Erythroblast (primary cell): ENCODE results near the gene SPRR3.
A peak's percentile ranks its signal among the peaks of the same experiment; 100 is the strongest.

Source experiments
- DNase-seq, 2 experiments: peaks; one replicate each; lab custom pipeline; 2025; lab: John Stamatoyannopoulos, UW
- GATA1 ChIP-seq: IDR thresholded peaks from 2 replicates; pipeline ENCODE4 v1.6.1; 2011; ENCODE audit warnings: low read depth, mild to moderate bottlenecking, control low read depth, low read length, moderate library complexity
- POLR2A ChIP-seq: IDR thresholded peaks from 2 replicates; pipeline ENCODE4 v1.6.1; 2011; ENCODE audit warnings: mild to moderate bottlenecking, low read length

Gene SPRR3

GRCh38 chr1:153001382-153001781, at the start of gene SPRR3:
Gene SPRR3, plus strand, starts transcription at chr1:153001749. Its CDS starts 1,272 bp downstream, at chr1:153003021.
- TF ChIP-seq GATA1 (no peak), POLR2A (no peak)
- DNase-seq: no peak

DNA sequence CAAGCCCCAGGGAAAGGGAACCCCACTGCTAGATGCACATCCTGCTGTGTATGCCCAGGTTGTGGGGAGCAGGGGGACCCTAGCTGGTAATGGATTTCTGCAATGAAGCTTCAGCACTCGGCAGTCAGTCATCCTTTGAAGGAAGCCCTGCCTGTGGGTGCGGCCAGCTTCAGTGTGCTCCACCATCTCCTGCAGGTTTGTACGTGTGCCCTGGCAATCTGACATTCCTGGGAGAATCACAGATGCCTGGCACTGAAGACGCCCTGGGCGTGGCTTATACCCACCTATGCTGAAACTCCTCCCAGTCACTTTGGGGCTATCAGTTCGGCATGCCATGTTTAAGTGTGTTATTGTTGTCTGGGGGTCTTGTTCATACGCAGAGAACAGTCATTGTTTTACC, 47.8 kb upstream of the SPRR3 start:
- TF ChIP-seq GATA1 (no peak), POLR2A (no peak)
- DNase-seq: no peak

DNA sequence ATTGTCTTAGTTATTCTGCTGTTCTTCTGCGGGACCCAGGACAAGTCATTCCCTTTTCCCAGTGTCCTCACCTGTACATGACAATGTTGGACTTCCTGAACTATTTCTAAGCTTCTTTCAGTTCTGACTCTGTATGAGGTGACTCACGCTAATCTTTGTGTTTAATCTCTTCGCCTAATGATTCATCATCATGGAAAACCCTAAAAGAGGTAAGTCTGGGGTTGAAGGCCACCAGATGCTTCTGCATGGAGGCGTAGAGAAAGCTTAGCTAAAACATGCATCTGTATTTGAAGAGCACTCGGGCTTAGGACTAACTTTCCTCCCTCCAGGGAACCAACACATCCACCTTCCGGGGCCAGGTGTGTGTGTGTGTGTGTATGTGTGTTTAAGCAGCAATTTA, 47.1 kb upstream of the SPRR3 start:
- TF ChIP-seq GATA1 (no peak), POLR2A (no peak)
- DNase-seq: no peak

DNA sequence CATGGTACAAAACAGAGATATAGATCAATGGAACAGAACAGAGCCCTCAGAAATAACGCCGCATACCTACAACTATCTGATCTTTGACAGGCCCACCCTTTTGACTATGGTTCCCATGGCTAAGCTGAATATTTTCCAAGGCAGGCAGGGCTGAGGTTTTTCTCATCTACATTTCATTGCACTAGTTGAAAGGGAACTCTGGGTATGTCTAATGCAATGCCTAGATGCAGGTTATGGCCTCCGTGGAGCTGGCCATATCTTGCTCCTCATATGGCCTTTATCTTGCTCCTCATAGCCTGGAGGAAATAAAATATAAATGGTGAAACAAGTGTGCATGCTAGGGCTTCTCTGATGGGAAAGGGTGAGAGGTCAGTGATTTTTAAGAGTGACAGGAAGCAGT, 44.0 kb upstream of the SPRR3 start:
- DNase-seq: no peak

DNA sequence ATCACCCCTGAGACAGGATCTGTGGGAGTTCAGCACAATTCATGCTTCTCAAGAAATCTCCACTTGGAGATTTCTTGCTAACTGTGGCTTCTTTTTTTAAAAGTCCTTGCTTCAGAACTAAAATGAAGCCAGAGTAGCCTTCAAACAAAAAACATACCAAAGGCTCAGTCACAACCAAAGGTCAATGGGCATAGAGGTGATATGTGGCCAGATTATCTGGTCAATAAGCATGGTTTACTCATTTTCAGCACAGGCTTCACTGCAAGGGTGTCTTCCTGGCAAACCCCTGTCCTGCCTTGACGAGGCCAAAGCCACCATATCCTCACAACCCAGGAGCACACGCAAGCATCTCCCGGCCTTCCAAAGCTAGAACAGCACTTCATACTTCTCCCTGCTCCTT, 42.3 kb upstream of the SPRR3 start:
- TF ChIP-seq POLR2A: no peak
- TF ChIP-seq GATA1: no peak
- no peak for DNase-seq

More for the DNA sequence above, 44.0 kb upstream of the SPRR3 start:
- no peak for TF ChIP-seq GATA1
- TF ChIP-seq POLR2A: no peak

DNA sequence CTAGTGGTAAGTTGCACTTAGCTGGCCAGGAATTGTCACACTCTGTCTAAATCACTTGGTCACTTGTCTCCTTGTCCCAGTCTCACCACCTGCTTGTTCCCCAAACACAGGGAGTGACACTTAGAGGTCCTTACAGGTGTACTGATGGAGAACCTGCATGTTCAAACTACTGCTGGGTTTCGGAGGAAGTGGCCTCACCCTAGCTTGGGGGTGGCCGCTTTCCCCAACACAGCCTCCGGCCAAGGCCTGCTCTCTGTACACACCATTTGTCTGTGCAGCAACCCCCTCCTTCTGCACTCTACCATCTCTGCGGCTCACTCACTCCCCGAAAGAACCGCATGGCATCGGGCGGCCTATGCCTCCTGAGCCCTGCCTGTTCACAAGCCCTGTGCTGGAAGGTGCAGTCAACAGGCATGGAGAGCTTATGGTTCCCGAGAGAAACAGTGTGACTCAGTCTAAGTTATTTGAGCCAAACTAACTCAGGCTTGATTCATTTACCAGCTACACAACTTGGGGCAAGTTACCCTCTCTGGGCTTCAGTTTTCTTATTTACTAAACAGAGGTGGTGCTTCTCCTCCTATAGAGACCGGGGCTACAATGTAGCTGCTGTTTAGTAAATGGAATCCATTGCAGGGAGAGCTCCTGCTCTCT, 41.6 kb upstream of the SPRR3 start:
- TF ChIP-seq POLR2A: no peak
- no peak for TF ChIP-seq GATA1

DNA sequence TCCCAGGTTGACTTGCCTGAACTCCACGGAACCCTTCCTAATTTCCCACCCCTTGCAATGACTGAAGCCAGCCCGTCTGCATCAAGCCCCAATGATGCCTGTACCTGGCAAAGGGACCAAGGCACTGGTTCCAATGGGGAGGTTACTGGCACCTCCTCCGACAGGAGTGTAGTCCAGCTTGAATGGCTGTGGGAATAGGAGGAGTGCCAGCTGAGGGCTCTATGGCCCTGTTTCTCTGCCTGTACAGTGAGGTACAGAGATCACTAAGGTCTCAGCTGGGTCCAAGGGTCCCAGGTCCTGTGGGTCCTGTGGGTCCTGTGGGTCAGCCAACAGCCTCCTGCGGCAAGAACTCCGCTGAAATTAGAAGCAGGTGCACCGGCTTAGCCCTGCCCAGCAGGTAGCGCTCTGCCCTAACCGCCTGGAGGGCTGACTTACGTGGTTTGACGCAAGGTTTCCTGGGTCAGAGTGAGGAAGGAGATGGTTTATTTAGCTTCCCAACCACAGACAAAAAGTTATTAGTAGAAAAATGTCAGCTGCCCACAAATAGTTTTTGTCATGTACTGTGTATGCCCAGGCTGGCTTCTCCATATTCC, 41.0 kb upstream of the SPRR3 start:
- DNase-seq: peak; percentile 3 to 10
- TF ChIP-seq GATA1 (no peak), POLR2A (no peak)

More for the DNA sequence above, 41.6 kb upstream of the SPRR3 start:
- no peak for DNase-seq

GRCh38 chr1:152961226-152961891, 40.2 kb upstream of the SPRR3 start:
- TF ChIP-seq GATA1 (no peak), POLR2A (no peak)
- DNase-seq: no peak

DNA sequence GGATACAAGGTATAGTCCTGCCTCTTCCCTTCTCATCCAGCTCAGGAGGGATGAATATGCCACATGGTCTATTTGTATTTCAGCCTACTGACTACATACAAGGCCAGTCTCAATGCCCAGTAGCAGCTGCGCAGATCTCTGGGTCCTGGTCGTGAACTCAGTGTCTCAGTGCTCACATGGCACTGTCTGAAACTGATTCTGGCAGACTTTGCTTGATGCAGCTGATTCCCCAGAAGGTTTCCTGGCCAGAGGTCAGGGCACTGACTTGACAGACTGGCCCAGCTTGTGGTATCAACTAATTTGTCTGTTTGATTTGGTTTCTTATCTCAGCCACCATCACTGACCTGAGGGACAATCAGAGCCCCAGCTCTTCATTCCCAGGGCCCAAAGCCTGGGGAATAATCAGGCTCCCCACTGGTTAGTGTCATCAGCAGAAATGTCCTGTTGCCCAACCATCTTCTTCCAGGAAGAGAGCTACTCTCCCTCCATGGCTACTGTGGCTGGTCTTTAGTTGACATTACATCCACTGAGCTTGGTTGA, 38.6 kb upstream of the SPRR3 start:
- TF ChIP-seq GATA1: no peak
- TF ChIP-seq POLR2A: no peak

DNA sequence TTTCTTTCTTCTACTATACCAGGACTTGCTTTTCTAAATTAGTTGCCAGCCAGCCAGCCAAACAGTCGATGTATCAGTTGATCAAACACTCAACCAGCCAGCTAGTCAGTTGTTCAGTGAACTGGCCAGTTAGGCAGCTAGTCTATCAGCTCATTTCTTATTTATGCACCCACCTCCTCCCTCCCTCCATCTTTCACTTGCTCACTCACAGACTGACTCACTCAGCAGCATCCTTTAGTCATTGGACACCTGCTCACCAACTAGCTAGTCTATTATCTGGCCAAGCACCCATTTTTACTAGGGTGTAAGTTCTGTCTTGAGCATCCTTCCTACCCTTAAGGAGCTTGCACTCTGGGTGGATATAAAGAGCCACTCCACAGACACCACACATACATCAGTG, 37.0 kb upstream of the SPRR3 start:
- DNase-seq: no peak
- TF ChIP-seq POLR2A (no peak), GATA1 (no peak)

More for the DNA sequence above, 38.6 kb upstream of the SPRR3 start:
- no peak for DNase-seq

GRCh38 chr1:152965853-152966252, 35.7 kb upstream of the SPRR3 start:
- no peak for DNase-seq
- TF ChIP-seq POLR2A (no peak), GATA1 (no peak)

GRCh38 chr1:152967201-152967600, 34.3 kb upstream of the SPRR3 start:
- no peak for DNase-seq

DNA sequence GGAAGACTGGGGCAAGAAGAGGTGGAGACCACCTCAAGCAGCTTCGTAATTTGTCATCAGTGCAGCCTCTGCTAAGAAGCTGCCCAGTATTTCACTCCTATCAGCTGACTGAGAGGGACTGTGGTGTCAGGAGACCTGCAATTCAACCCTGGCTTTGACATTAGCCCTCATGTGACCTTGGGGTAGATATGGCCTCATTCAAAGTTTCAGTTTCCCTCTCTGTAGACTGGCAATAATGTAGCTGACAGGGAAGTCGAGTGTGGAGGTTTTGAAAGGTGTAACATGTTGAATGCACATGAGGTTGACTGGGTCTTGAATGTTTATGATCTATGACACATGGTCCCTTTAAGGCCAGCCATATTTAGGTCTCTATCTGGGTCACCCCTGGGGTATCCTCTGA, 33.3 kb upstream of the SPRR3 start:
- DNase-seq: no peak
- TF ChIP-seq POLR2A (no peak), GATA1 (no peak)

More at GRCh38 chr1:152967201-152967600, 34.3 kb upstream of the SPRR3 start:
- TF ChIP-seq POLR2A (no peak), GATA1 (no peak)

DNA sequence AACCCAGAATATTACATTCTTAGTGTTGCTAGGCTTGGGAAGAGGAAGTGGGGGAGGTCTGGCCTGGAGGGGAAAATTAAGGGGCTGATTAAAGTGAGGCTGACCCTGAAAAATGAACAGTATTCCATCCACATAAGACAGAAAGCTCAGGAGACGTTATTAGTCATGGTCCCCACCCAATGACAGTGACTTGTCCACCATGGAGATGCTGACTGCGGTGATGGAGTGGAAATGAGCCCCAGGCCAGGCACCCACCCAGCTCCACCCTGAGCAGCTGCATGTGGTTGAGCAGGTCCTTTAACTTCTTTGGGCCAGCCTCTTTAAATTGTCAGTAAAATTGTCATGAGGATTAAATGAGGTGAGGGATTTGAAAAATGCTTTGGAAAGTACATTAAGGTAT, 32.5 kb upstream of the SPRR3 start:
- DNase-seq: no peak
- no peak for TF ChIP-seq POLR2A
- no peak for TF ChIP-seq GATA1
